Panc1 (cell line): ENCODE data around the gene U2SURP. TPM values are rescaled to one million over a fixed set of nuclear protein-coding genes. Genes with fewer than 3 reads are reported as not detected.

Experiments used
- ATAC-seq: fragments of 200-7000 bp; cut with Tn5 transposase; 2 replicates; pipeline ENCODE4 v1.9.1; 2020; ENCODE audit warnings: mild to moderate bottlenecking, moderate library complexity
- BruUV-seq: library from RNA; stranded (reverse); fragments of 400-500 nt; replicated peaks from 2 replicates; lab custom pipeline; 2021; lab: Mats Ljungman, UMichigan
- CTCF ChIA-PET: fragments of 300-600 bp; sonication (Branson Sonifier 250); formaldehyde crosslinking; loops from one replicate; lab custom pipeline; 2022; ENCODE audit warnings: antibody characterized with exemption; lab: Charles Lee
- POLR2A ChIA-PET: fragments of 300-600 bp; sonication (Branson Sonifier 250); formaldehyde crosslinking; loops from one replicate; lab custom pipeline; 2022; ENCODE audit warnings: antibody characterized with exemption; lab: Charles Lee
- DNase-seq: peaks from one replicate; pipeline ENCODE4 v3.0.0-alpha.2; 2010; ENCODE audit warnings: low read depth, low spot score
- H3K27ac ChIP-seq: 2 replicates; pipeline ENCODE4 v1.5.1; 2011; ENCODE audit warnings: mild to moderate bottlenecking, low read length, inconsistent platforms
- H3K27me3 ChIP-seq: fragments of 200-500 bp; sonication (Bioruptor generic); 2 replicates; pipeline ENCODE4 v1.6.0; 2014; ENCODE audit warnings: low read length, inconsistent platforms; ENCODE audit not compliant: control insufficient read depth, insufficient read depth
- H3K36me3 ChIP-seq: fragments of 200-500 bp; sonication (Bioruptor generic); 2 replicates; pipeline ENCODE4 v1.5.1; 2014; ENCODE audit warnings: inconsistent platforms, mild to moderate bottlenecking, low read length, moderate library complexity; ENCODE audit not compliant: control insufficient read depth, insufficient read depth
- H3K4me1 ChIP-seq: 2 replicates; pipeline ENCODE4 v1.5.1; 2011; ENCODE audit warnings: inconsistent platforms, mild to moderate bottlenecking, low read length, moderate library complexity; ENCODE audit not compliant: control insufficient read depth, insufficient read depth
- H3K4me3 ChIP-seq, 2 experiments: 2 replicates each; pipeline ENCODE4 v1.5.1; 2011 to 2012; ENCODE audit warnings: low read depth in 2 of 2, low read length in 2 of 2, mild to moderate bottlenecking in 2 of 2, inconsistent platforms in 1 of 2, moderate library complexity in 1 of 2
- H3K9me3 ChIP-seq: fragments of 200-500 bp; sonication (Bioruptor generic); 2 replicates; pipeline ENCODE4 v1.5.1; 2014; ENCODE audit warnings: low read depth, mild to moderate bottlenecking, inconsistent platforms, low read length, moderate library complexity; ENCODE audit not compliant: control insufficient read depth, insufficient read depth
- CTCF ChIP-seq: fragments of 450-650 bp; IDR thresholded peaks from 2 replicates; pipeline ENCODE4 v1.5.1; 2017; ENCODE audit warnings: mild to moderate bottlenecking
- POLR2AphosphoS5 ChIP-seq: IDR thresholded peaks from 2 replicates; pipeline ENCODE4 v1.6.1; 2012; ENCODE audit warnings: mild to moderate bottlenecking, low read depth, low read length, moderate library complexity
- REST ChIP-seq, 2 experiments: IDR thresholded peaks; 2 replicates each; pipeline ENCODE4 v1.6.1; 2011 to 2012; ENCODE audit warnings: low read depth in 2 of 2, control low read depth in 1 of 2, low read length in 1 of 2, mild to moderate bottlenecking in 1 of 2, moderate library complexity in 1 of 2; ENCODE audit not compliant: insufficient read depth in 1 of 2
- SIN3A ChIP-seq: IDR thresholded peaks from 2 replicates; pipeline ENCODE4 v1.6.1; 2012; ENCODE audit warnings: low read depth, mild to moderate bottlenecking, low read length, moderate library complexity, borderline replicate concordance; ENCODE audit not compliant: insufficient read depth
- TCF7L2 ChIP-seq: IDR thresholded peaks from 2 replicates; pipeline ENCODE4 v1.6.1; 2011; ENCODE audit warnings: mild to moderate bottlenecking, low read depth, low read length, inconsistent platforms
- in situ Hi-C: cut with HindIII; loops from 2 replicates; pipeline ENCODE4 v1.10.0; 2016; ENCODE audit warnings: low sequenced_read_pairs, low pct_unique_long_range_greater_than_20kb
- intact Hi-C: fragments of 100-400 bp; cut with micrococcal nuclease; formaldehyde crosslinking; loops from one replicate; pipeline ENCODE4 v1.10.0; 2022; ENCODE audit not compliant: unreplicated experiment
- total RNA-seq: library from RNA; stranded (reverse); gene quantifications from one replicate; pipeline ENCODE4 v1.2.1, GENCODE V29; 2021; ENCODE audit not compliant: unreplicated experiment

The U2SURP gene
- total RNA-seq, 1 experiment from 2014 or later = 135 TPM

DNA sequence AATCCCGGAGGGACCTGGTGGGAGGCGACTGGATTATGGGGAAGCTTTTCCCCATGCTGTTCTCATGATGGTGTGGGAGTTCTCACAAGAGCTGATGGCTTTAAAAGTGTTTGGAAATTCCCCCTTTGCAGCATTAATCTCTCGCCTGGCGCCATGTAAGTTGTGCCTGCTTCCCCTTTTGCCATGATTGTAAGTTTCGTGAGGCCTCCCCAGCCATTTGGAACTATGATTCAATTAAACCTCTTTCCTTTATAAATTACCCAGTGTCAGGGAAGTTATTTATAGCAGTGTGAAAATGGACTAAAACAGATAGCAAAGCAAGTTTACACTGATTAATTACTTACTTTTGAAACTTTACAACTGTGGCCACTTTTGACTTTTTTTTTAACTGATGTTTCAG lies 10.6 kb upstream of the U2SURP start:
- Histone ChIP-seq H3K4me3 (no peak overlapping the region), H3K4me1 (peaks cover 3% of the 10 kb centered on the region; the same call in 1 of the 2 replicates), H3K27ac (no peak overlapping the region), H3K36me3 (no peaks in the 10 kb centered on the region), H3K27me3 (no peaks in the 10 kb centered on the region), H3K9me3 (no peaks in the 10 kb centered on the region)
- ChIA-PET CTCF (interaction anchor here (0.9 kb wide), 1 partner anchor 16 kb away, joined by 3 read pairs; no protein-coding TSS in a partner anchor), POLR2A (no interaction called here)
- in situ Hi-C loops (no loop called here), intact Hi-C loops (no loop called here)
- DNase-seq (no peak), ATAC-seq (no peak)
- no TSS peak for BruUV-seq
- TF ChIP-seq POLR2AphosphoS5 = no peak
- TF ChIP-seq CTCF = no peak
- no peak for TF ChIP-seq SIN3A
- TF ChIP-seq TCF7L2 = no peak
- no peak for TF ChIP-seq REST (IDR thresholded peaks at IDR 0.05; ENCODE audit: insufficient read depth in 1 of 2, low read depth in 2 of 2, low read length in 1 of 2)

- Histone ChIP-seq H3K9me3 (no peaks in the 10 kb centered on the region), H3K36me3 (no peaks in the 10 kb centered on the region), H3K4me3 (no peak overlapping the region), H3K4me1 (peaks cover 9% of the 10 kb centered on the region), H3K27me3 (no peaks in the 10 kb centered on the region), H3K27ac (no peak overlapping the region)
- DNase-seq (no peak), ATAC-seq (no peak)
- no TSS peak for BruUV-seq
- intact Hi-C loops = no loop called here
- no peak for TF ChIP-seq SIN3A
- no peak for TF ChIP-seq TCF7L2
- TF ChIP-seq POLR2AphosphoS5 = no peak
- no peak for TF ChIP-seq REST (IDR thresholded peaks at IDR 0.05; ENCODE audit: insufficient read depth in 1 of 2, low read depth in 2 of 2, low read length in 1 of 2)
- TF ChIP-seq CTCF = no peak
- POLR2A ChIA-PET = no interaction called here
- CTCF ChIA-PET = interaction anchor here (1.2 kb wide), 1 partner anchor 164 kb away, joined by 4 read pairs; no protein-coding TSS in a partner anchor
- in situ Hi-C loops = no loop called here
These were observed 9.0 kb upstream of the U2SURP start for GRCh38 chr3:142992323-142992722.
